Measurements from ENCODE around the gene CEP41.
"Not testable (repeated sequence)": the region's sequence is repeated elsewhere in the genome, so short reads cannot be mapped to it uniquely, and the experiment has no call there.

Gene CEP41

DNA sequence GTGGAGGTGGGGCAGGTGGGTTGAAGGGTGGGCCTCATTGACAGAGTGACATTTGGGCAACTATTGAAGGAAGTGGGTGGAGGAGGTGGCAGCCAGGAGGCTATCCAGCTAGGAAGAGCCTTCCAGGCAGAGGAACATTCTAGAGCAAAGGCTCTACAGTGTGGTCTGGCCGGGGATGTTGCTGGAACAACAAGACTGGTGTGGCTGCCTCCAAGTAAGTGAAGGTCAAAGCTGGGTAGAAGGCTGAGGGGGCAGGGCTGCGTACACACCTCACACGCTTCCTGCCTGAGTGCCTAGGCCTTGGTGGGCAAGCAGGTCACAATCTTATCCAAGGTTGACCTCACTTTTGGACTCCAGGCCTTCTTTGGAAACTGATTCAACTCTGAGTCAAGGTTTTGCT, 53.9 kb downstream of the CEP41 start:
- DNase-seq = no peak

DNA sequence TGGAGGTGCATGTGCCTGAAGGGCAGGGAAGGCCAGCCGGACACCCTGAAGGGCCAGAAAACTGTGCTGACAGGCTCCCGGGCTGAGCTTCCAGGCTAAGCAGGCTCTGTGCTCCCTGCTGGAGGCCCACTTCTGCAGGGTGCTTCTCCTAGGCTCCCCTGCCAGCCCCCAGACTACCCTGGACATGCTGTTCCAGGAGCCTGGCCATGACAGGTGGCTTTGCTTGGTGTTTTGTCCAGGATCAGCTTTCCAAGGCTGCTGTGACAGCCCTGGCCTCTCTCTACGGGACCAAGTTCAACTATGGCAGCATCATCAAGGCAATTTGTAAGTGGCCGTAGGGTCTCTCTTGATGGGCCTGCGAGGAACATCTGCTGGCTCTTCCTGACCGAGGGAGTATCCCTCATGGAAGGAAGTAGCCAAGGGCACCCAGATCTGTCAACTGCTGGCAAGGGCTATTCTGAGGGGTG, 55.2 kb downstream of the CEP41 start:
- DNase-seq = no peak

DNA sequence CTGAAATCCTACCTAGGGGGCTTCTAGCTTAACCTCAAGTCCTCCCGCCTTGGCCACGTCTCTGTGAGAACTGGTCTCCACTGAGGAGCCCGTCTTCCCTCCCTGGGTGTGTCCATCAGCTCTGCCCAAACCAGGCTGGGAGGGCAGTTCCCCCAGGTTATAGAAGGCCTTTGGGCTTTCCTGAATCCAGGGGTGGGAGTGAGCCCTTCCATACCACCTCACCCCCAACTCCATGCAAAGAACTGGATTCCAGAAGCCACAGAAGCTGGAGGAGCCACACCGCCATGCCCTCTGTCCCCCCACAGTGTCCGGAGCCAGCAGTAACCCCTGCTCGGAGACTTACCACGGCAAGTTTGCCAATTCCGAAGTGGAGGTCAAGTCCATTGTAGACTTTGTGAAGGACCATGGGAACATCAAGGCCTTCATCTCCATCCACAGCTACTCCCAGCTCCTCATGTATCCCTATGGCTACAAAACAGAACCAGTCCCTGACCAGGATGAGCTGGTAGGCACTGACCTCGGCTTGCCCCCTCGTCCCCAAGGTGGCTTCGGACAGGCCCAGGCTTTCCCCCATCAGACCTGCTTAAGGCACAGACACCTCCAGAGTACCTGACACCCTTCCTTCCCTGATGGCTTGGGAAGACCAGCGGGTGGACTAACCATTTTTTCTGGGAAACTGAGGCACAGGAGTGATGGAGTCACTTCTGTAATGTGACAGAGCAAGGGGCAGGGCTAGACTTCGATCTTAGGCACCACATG, 55.8 kb downstream of the CEP41 start:
- DNase-seq = no peak

DNA sequence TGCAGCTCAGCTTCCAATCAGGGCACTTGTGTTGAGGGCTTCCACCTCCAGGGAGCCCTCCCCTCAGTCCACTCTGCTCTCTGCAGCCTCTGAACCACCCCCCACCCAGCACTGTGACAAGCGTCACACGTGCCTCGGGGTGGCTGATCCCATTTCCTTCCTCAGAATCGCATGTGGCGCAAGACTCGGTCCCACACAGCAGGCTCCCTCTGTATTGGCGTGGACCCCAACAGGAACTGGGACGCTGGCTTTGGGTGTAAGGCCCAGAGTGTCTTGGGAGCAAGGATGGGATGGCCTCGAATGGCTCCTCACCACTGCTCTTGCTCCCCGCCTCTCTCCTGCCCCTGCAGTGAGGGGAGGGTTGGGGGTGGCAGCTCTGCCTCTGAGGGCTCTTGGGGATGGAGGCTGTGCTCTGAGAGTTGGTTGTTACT, 56.4 kb downstream of the CEP41 start:
- DNase-seq = no peak

DNA sequence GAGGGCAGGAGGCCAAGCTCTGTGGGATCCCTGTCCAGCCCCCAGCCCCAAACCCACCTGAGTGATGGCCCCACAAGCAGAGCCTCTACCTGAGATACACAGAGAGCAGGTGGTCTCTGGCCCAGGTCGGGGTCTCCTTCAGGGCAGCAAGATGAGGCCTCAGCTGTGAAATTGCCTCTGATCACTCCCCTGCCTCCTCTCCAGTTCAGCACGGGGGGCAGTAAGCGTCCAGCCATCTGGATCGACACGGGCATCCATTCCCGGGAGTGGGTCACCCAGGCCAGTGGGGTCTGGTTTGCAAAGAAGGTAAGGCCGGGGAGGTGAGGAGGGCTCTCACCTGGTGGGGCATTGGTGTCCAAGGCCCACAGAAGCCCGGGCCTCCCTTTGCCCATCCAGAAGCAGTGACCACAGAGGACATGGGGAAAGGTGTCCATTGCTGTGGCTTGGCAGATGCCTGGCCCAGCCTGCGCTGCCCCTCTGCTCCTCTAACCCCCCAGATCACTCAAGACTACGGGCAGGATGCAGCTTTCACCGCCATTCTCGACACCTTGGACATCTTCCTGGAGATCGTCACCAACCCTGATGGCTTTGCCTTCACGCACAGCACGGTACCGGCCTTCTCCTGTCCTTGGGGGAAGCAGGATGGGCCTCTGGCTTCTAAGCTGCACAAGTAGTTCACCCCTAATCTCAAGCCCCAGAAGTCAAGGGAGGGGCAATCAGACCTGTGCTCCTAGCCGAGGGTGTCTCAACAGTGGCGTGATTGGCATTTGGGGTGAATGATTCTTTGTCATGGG, 57.4 kb downstream of the CEP41 start:
- DNase-seq = no peak

DNA sequence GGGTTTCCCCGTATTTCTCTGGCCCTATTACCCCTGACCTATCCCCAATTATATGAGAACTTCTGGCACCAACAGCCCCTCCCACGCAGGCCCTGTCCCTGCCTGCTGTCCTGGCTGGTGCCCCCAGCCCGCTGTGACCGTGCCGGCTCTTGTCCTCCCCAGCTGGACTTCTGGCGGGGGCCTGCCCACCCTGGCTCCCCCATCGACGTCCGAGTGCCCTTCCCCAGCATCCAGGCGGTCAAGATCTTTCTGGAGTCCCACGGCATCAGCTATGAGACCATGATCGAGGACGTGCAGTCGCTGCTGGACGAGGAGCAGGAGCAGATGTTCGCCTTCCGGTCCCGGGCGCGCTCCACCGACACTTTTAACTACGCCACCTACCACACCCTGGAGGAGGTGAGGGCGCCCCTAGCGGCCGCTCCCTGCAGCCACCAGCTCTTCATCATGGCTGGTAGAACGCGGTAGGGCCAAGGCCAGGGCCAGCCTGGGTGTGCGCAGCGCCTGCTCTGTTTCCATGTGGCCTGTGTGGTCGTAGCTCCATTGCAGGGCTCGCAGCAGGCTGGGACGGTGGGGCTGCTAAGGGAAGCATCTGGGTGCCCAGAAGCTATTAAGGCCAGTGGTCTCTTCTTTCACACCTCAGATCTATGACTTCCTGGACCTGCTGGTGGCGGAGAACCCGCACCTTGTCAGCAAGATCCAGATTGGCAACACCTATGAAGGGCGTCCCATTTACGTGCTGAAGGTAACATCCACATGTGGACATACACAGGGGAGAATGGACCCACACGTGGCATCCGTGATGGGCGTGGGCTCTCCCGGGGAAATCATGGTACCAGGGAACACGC, 59.1 kb downstream of the CEP41 start:
- DNase-seq = no peak

DNA sequence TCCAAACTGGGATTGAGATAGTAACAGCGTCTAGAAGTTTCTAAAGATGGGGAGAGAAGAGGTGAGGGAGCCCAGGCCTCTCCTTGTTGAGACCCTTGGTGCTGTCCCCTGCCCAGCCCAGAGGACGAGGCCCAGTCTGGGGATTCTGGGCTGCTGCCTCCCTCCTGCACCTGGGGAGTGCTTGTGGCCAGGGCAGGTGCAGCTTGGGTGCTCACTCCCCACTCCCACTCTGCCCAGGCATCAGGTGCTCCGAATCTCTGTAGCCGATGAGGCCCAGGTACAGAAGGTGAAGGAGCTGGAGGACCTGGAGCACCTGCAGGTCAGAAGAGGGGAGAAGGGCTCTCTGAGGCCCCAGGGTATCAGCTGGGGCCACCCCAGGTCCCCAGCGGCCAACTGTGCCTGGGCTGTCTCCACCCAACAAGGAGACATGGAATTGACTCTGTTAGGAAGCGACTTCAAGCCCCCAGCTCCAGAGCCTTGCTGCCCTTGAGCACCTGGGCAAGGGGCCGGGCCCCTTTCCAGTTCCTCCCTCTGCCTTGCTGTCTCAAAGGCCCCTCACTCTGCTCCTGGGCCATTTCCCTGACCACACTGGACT, 59.9 kb downstream of the CEP41 start:
- no peak for DNase-seq

DNA sequence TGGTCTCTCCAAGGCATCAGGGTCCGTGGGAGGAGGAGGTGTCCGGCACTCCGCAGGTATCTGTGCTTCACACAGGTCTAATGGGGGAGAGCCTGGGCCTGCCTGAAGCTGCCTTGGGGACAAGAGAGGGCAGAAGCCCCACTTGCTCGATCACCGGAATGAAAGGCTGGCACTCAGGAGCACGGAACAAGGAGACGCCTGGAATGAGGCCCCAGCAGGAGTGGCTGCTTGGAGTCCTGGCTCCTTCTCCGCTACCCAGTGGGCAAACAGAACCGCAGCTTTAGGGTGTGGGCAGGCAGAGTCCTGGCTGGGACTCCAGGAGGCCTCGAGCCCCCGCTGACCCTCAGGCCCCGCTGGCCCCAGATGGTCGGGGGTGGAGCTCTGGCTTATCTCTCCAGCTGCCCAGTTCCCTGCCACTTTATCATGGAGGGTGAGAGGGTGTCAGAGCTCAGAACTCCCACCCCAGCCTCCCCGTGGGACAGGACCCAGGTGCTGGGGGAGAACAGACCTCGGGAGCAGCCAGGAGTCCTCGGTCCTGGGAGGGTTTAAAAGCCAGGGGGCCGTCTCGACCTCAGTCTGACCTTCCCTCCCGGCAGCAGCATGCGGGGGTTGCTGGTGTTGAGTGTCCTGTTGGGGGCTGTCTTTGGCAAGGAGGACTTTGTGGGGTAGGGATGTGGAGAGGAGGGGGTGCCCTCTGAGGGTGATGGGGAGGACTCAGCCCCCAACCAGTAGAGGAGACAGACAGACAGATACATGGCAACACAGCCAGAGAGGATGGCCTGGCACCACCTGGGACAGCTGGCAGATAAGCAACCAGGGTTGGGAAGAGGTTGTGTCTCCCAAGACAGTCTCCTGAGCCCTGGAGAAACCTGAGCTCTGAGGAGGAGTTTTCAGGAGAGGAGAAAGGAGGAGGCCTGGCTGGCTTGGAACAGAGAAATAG, 60.6 kb downstream of the CEP41 start, which contains the start of gene CPA1:
TSS of gene CPA1 (plus strand) at position 574 of the 940 bp plus-strand sequence. CDS start at position 601, 27 bp downstream.
- DNase-seq = no peak

DNA sequence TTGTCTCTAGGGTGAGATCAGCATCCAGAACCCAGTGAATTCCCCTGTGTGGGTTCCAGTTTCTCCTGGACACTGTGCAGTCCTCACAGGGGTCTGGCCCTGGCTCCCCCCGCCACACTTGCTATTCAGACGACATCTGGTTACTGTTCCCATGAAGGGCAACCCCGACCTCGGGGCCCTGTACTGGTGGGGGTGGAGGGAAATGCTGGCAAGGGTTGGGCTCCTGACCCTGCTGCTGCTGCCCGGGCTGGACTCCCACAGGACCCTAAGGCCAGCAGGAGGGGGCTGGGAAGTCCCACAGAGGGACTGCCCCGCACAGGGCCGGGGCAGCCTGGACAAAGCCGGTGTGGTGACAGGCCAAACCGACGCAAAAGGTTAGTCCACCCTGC, 61.3 kb downstream of the CEP41 start:
- DNase-seq = no peak

DNA sequence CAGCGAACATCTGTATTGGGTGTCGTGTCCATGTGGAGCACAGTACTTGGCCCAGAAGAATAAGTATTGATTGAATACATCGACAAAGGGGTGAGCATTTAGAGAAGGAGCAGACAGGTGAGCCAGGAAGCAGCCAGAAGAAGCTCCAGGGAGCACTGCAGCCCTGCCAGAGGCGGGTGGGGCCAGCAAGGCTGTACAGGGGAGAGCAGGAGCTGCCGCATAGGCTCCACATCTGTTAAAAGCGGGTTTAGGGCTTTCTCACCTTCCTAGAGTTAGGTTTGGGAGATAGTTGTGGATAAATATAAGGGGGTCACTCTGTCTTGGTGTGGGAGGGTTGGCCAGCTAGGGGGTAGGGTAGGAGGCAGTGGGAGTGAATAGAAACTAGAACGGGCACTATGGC, 61.8 kb downstream of the CEP41 start:
- DNase-seq = no peak

DNA sequence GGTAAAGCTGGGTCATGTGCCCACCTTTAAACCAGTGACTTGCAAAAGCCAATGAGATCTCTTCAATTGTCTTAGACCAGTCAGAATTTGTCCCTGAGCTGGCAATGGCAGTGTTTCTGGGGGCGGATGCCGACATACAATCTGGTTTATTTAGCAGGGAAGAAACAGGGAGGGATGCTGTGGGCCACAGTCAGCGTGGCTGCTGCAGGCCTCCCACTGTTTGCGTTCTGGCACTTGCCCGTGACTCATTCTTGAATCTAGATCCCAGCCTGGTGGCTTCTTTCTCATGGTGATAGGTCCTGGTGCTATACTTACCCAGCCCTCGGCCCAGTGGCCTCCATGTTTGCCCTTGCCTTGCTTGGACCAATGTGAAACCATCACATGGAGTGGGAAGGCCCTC, 63.6 kb downstream of the CEP41 start:
- DNase-seq = no peak

DNA sequence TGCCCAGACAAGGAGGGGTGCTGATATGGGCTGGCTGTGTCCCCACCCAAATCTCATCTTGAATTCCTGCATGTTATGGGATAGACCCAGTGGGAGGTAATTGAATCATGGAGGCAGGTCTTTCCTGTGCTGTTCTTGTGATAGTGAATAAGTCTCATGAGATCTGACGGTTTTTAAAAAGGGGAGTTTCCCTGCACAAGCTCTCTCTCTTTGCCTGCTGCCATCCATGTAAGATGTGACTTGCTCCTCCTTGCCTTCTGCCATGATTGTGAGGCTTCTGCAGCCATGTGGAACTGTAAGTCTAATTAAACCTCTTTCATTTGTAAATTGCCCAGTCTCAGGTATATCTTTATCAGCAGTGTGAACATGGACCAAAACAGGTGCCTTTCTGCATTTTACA, 64.4 kb downstream of the CEP41 start:
- not testable (repeated sequence) for DNase-seq

DNA sequence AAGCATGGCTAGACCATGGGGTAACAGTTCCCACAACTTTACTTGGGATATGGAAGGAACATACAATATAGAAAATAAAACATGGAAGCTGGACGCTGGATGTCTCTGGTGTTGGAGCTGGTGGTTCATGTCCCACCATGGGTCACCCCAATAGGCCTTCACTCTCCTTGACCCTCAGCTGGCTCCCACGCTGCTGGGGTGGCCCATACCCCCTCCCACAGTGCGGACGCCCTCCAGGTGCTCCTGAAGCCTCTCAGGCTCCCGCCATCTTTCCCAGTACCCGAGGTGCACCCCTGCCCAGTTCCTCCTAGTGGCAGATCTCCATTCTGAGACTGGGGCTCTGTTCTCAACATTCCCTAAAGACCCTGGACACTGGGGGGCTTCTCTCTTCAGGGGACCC, 66.3 kb downstream of the CEP41 start:
- no peak for DNase-seq

DNA sequence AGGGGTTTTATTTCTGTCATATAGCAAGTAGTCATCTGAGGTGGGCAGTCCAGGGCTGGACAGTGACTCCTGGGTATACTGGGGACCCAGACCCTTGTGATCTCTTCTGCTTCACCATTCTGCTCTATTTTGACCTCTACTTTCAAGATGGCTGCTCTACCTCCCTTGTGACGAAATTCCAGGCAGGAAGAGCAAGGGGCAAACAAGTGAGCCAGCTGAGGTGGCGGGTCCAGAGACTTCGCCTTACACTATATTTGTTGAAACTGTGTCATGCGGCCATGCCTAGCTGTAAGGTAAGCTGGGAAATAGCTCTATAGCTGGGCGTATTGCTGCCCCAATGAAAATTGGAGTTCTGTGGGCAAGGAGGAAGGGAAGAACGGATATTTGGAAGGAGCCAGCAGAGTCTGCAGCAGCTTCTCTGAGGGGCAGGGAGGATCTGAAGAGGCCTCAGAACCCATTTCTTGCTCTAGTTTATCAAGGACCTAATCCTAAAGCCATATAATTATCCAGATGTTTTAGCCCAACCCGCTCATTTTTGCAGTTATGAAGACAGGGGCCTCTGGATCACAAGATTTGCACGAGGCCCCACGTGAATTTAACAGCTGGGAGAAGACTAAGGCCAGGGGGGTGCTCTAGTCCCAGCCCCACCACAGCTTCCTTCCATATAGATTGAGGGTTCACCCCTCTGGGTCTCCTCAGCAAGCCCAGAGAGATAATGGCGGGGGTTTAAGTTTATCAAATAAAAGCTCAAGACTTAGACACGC, 68.2 kb downstream of the CEP41 start:
- no peak for DNase-seq

DNA sequence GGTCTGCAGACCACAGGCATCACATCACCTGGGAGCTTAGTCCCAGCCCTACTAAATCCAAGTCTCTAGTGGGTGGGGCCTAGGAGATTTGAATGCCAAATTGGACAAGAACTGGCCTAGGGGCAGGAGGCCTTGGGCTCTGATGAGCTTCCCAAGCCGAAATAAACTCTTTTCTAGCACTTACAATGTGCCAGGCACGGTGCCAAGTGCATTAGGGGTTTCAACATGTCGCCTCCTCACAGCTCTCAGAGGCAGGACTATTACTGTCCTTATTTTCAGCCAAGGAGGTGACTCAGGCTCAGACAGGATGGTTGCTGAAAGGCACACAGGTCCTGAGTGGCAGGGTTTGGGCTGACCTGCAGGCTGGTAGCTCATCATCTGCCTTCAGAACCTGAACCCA, 69.8 kb downstream of the CEP41 start:
- DNase-seq = no peak

DNA sequence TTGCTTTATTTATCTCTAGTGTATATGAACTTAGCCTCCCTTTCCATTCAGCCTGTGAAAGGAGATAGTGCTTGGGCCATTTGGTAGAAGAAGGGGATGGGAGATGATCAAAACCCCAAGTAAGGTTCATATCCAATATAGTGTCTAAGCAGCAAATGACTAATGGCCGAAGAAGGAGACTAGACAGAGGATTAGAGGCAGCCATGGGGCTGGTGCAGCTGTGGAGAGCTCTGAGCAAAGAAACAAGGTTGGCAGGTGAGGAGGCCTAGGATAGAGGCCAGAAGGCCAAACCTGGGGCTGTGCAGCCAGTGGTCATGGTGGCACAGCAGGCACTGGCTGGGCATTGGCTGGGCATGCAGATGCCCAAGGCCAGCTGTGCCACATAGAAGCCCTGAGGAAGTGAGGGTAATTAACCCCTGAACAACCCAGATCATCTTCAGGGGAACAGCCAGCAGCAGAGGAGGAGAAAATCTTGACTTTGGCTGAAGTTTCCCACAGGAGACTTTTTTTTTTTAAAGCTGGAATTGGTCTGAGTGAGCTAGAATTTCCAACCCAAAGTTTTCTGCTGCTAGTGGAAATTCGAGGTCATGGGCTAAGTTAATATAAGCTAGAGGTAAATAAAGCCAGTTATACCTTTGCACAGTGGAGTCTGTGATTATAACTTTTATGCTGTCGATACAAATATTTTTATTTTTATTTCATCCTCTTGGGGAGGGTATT, 70.8 kb downstream of the CEP41 start:
- no peak for DNase-seq

DNA sequence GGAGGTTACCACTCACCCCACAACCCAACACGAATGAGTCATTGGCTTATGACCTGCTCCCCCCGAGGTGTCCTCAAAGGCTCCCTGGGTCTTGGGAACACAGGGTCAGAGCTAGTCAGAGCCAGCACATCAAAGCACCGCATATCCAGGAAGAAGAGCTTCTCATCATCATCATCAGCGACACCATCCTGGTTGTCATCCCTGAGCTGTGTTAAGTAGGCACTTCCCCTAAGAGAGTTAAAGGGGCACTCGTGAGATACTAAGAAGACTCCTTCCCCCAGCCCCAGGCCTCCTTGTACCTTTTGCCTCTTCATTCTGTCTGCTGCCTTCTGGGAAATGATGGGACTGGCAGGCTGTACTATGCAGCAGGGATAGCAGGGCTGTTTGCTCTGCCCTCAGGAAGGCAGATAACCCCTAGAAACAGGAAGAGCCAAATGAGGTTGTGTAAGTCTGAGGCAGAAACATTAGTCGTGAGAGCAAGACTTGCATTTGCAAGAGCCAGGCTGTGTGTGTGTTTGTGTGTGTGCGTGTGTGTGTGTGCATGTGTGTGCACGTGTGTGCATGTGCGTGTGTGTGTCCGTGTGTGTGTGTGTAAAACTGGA, 71.6 kb downstream of the CEP41 start:
- DNase-seq = no peak

DNA sequence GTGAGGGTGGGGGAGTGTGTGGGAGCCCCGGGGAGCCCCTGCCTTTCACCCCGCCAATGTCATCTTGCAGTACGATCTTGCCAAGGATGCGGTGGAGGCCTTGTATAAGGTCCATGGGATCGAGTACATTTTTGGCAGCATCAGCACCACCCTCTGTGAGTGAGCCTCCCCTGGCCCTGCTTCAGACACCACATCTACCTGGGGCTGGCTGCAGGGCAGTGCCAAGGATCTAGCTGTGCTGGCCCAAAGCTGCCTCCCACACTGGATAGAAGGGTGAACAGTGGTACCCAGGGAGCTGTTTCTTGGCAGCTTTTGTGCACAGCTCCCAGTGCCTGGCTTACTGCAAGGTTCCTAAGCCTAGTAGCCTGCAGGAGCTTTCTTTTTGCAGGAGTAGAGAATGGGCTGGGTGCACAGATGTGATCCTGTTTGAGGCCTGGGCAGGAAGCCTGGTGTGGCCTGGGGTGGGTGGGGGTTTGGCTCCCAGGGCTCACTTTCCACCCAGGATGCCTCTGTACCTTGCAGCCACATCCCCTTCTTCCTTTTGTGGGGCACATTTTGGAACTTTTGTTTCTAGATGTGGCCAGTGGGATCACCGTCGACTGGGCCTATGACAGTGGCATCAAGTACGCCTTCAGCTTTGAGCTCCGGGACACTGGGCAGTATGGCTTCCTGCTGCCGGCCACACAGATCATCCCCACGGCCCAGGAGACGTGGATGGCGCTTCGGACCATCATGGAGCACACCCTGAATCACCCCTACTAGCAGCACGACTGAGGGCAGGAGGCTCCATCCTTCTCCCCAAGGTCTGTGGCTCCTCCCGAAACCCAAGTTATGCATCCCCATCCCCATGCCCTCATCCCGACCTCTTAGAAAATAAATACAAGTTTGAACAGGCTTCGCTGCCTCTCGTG, 72.7 kb downstream of the CEP41 start:
- DNase-seq = no peak
